ENCODE data around the gene NCSTN.
"Not testable (repeated sequence)": the region's sequence is repeated elsewhere in the genome, so short reads cannot be mapped to it uniquely, and the experiment has no call there.

Gene NCSTN

DNA sequence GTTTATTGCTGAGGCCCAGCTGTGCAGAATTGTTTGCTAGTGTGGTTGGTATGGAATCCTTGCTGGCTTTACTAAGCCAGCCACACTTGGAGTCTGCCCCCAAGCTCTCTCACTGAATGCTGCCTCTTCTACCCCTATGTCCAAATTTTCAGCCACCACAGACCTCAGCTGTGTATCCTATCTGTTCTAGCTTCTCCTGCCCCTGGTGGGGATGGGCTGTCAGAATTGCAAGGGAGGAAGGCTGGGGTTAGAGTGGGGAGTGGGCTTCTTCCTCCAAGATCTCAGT, 28.1 kb downstream of the NCSTN start:
- DNase-seq (ENCODE audit: low spot score), result no peak

DNA sequence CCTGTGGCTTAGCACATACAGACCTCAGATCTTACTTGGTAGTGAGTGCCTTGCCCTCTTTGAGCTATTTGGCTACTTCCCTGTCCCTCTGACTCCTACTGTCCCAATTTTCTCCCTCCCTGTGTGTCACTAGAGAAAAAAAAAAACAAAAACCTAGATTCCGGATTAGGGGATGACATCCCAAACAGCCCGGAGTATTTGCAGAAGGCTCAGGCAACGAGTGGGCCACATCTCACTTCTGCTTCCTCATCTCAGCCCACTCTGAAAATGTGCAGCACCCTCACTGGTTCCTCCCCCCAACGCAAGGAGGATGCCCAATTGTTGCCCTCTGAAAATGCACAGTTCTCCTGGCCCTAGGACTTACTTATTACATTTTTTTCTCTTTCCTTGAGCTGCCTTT, 28.6 kb downstream of the NCSTN start:
- DNase-seq (ENCODE audit: low spot score), result no peak

DNA sequence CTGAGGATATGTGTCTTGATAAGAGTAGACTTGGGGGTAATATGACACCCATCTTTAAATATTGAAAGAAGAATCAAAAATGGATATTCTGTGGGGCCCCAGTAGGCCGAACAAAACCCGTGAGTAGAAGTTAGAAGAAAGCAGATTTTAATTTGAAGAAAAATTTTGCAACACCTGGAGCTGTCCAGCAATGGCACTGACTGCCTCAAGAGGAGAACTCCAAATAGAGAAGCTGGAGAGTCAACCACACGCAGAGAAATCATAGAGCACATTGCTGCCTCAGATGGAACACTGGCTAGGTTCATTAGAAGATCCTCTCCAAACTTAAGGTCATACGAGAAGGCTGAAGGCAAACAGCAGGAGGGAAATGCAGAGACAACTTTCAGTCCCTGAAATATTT, 30.5 kb downstream of the NCSTN start:
- no peak for DNase-seq (ENCODE audit: low spot score)

DNA sequence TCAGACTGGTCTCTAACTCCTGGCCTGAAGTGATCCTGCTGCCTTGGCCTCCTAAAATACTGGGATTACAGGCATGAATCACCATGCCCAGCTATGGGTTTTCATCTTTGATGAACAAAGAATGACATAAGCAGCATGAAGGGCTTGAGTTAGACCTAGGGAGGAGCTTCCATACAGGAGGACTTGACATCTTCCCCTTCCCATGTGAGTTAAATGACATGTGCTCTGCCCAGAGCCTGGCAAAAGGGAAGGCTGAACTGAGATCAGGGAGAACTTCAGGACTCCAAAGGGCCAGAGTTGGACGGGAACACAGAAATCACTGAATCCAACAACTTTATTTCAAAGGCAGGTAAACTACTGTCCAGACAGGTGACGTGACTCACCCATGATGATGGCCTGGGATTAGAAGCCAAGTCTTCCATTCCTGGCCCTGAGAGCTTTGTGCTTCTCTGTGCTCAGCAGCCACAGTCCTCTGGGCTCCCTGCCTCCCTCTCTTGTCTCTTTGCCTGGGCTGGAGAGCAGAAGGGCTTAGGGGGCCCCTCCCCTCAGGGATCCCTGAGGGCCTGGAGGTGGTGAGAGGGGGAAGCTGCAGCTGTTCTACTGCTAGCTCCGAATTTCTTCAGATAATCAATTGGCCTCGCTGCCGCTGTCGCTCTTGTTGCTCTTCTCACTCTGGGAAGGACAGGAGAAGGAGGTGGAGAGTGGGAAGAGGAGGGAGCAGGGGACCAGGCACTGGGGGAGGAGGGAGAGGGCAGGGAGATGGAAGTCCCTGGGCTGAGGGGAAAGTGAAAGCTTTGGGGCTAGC, 31.3 kb downstream of the NCSTN start:
- DNase-seq (ENCODE audit: low spot score), result no peak

DNA sequence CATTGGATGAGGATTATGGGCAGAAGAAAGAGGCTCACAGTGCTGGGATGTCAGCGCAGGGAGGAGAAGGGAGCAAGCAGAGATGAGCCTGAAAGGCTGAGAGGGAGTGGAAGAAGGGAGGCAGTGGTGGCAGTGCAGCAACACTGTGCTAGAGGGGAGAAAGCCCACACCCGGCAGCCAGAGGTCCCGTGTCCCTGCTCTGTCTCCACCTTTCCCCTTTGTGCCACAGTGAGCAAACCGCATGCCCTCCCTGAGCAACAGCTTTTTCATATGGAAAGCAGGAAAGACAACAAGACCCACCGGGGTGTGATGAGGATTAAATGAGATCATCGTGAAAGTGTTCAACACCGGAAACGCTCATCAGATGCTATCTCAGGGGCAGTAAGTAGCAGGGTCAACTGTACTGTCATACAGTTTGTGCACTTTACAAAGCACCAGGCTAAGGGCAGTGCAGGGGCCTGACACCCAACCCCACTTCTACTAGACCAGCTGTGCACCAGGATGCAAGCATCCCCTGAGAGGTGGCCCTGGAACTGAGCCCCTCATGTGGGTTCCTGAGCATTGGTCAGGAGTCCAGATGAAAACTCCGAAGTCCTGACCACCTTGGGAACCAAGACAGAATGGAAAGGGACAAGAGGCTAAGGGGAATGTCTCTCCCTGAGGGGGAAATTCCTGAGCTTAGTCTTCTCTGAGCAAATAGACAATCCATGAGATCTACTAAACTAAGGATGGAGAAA, 32.8 kb downstream of the NCSTN start:
- DNase-seq (ENCODE audit: low spot score), result peak; percentile 28

DNA sequence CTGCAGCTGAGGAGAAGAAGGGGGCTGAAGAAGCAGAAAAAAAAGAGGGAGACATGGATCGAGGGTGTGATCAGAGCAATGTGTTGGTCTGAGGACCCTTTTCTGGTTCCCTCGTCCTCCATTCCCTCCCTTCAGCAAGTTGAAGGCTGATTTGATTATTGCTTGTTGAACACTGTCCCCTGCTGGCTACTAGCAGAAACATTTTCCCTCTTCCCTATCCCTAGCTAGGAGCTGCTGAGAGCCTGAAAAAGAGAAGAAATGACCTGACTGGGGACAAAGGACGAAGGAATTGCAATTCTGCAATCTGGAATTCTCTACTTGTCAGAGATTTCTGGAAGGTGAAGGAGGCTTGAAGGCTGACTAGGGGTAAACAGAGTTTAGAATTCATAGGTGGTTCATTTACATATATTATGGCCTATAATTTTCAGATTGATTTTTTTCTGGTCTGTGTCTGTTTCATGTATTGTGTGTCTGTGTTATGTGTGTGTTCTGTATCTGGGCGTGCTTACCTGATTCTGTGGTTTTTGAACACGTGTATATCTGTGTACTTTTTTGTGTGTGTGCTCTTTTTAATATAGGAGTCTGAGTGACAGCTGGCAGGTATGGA, 33.4 kb downstream of the NCSTN start:
- DNase-seq (ENCODE audit: low spot score), result peak; percentile 91

DNA sequence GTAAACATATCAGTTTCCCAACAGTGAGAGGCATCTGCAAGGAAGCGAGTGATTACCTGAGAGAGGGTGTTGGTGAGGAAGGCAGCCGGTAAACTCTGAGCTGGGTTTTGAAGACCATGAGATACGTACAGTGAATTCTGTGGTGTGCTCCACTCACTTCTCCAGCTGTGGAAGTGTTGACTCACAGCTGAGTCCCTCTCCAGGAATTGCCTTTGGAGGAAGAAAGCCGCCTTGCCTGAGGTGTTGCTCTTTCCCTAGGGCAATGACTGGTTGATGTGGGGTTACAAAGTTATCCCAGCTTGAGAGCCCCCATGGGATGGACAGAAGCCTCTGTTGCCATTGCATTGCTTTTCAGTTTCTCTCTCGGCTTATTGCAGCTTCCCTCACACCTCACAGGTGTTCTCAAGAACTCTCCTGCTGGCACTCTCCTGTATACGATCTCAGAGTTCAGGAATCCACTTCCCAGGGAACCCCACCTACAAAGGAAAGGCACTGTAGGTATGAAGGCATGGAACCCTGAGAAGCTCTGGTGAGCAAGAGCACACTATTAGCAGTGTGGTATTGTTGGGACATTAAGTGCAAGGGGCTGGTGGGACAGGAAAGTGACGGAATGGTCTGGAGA, 34.5 kb downstream of the NCSTN start:
- no peak for DNase-seq (ENCODE audit: low spot score)

DNA sequence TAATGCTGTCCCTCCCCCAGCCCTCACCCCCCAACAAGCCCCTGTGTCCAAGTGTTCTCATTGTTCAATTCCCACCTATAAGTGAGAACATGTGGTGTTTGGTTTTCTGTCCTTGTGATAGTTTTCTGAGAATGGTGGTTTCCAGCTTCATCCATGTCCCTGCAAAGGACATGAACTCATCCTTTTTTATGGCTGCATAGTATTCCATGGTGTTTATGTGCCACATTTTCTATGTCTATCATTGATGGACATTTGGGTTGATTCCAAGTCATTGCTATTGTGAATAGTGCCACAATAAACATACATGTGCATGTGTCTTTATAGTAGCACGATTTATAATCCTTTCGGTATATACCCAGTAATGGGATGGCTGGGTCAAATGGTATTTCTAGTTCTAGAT, 41.6 kb downstream of the NCSTN start:
- not testable (repeated sequence) for DNase-seq (ENCODE audit: low spot score)

DNA sequence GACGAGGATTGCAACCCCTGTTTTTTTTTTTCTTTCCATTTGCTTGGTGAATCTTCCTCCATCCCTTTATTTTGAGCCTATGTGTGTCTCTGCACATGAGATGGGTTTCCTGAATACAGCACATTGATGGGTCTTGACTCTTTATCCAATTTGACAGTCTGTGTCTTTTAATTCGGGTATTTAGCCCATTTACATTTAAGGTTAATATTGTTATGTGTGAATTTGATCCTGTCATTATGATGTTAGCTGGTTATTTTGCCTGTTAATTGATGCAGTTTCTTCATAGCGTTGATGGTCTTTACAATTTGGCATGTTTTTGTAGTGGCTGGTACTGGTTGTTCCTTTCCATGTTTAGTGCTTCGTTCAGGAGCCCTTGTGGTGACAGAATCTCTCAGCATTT, 45.2 kb downstream of the NCSTN start:
- DNase-seq (ENCODE audit: low spot score), result not testable (repeated sequence)

DNA sequence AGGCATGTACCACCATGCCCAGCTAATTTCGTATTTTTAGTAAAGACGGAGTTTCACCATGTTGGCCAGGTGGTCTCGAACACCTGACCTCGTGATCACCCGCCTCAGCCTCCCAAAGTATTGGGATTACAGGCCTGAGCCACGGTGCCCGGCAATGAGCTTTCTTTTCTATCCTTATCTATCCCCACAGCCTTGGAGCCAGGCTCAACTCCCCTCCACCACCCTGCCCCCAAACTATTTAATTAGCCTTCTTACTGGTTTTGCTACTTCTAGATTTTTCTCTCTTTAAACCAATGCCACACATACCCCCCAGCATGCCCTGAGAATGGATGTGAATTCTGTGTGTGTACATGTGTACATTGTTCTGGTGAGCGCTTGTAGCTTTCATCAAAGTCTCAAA, 51.5 kb downstream of the NCSTN start:
- no peak for DNase-seq (ENCODE audit: low spot score)

DNA sequence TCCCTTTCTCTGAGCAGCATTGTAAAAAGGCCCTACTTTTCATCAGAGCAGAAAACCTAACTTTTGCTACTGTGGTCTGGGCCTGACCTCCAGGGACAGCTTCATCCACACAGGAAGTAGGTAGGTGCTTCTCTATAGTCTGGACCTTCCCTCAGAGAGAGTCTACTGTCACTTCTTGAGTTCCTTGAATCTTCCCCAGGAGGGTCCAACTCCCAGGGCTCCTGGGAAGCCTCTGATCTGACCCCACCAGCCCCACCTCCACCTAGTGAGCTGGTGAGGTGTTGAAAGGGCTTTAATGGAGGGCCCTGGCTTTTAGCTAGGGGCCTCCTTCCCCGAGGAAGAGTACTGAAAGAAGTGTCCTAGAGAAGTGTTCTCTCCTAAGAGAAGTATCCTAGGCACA, 54.5 kb downstream of the NCSTN start:
- no peak for DNase-seq (ENCODE audit: low spot score)

DNA sequence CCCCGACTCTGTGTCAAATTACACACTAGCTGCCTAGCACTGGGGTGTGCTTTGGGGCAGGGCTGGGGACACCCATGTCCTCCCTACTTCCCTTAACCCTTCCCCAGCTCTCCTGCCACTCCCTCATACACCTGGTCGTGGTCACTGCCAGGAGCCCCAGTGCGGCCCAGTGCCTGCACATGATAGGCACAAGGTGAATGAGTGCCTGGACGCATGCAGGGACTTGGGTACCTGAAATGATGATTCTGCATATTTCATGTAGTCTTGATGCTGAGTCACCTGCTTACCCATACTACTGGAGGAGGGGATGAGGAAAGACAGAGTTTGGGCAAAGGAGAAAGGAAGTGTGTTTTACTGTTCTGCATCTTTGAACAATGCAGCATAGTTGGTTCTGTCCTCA, 55.6 kb downstream of the NCSTN start:
- no peak for DNase-seq (ENCODE audit: low spot score)

DNA sequence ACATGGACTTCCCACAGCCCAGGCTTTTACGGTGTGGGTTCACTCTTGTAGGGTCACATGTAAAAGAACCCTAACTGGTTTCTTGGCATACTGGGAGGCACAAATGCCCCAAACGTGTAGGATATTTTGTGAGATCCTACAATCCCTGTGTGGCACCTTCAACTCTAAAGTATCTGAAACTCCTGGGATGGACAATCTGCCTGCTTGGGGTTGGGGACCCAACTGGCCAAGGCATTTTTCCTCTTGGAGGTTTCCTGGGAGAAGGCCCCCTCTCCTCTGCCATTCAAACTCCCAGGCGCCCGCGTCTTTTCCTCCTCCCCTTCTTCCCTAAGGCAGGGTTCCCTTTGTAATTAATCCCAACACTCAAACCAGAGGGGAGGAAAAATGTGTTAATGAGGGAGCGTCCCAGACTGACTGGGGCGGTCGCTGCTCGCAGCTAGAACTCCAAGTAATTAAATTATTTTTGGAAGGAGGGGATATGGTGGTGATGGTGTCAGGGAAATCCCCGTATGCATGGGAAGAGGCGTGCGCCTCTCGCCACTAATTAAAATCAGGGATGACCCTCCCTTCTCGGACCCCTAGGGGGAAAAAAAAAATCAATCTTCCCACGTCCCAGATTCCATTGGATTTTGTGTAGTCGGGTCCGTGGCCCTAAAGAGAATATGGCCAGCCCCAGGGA, 56.5 kb downstream of the NCSTN start:
- no peak for DNase-seq (ENCODE audit: low spot score)

DNA sequence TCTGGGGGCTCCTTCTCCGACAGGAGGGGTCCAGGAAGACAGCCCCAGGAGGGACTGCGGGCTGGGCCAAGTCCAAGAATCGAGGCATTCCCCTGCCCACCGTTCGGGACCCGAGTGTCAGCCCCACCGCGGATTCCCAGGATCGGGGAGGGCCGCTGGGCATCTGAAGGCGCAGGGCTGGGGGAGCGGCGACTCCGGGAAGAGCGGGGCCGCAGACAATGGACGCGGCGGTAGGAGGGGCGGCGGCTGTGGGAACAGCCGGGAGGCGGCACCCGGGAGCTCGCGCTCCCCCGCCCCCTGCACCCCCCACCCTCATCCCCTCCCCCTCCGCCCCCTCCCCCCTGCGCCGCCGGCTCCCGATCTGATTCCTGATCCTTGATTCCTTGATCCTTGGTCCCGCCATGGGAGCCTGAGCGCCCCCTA, 57.1 kb downstream of the NCSTN start, which contains the start of gene VANGL2:
VANGL2 (plus strand) TSS at position 342 of the 423 bp plus-strand sequence. CDS start 15,274 bp downstream, outside the sequence.
- peak; percentile 73 for DNase-seq (ENCODE audit: low spot score)

DNA sequence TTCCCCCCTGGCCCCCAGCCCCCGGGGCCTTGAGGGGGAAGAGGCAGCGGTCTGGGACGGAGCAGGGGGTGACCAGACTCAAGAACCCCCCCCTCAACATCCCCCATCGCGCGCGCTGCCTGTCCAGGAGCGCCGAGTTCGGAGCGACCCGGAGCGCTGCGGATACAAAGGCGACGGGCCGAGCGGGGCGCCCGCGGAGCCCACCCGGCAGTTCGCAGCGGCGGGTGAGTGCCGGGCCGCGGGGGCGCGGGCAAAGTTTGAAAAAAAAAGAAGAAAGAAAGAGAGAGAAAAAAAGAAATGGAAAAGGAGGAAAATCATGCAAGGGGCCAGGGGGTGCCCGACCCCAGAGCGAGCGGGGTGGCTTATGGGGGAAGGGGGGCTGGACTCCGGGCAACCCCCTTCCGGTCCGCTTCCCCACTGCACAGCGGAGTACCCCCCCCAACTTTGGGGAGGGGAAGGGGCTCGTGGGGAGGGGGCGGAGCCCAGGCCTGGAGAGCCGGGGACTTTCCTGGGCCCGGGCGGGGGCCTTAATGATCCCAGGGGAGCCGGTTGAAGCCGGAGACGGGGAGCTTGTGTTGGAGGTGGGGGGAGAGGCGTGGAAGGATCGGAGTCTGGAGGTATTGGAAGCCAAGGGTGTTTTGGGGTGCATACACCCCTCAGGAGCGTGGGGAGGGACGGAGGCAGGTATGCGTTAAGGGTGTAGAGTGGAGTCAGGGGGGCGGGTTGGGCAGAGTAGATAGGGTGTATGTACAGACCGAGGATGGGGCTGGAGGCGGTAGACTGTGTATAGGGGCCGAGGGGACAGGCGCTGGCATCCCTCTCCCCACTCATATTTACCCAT, 57.7 kb downstream of the NCSTN start:
- no peak for DNase-seq (ENCODE audit: low spot score)

DNA sequence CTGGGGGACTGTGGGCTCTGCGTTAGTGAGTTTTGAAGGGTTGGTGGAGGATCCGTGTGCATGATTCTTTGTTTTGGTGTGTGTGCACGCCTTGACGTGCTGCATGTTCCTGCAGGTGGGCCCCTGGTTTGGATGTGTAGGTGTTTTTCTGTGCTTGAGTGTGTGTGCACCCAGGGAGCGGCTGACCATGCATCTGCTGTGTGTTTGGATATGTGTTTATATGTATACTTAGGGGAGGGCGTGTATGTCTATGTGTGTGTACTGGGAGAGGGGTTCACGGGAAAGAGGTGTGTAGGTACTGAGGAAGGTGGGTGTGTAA, 58.3 kb downstream of the NCSTN start:
- peak; percentile 34 for DNase-seq (ENCODE audit: low spot score)

DNA sequence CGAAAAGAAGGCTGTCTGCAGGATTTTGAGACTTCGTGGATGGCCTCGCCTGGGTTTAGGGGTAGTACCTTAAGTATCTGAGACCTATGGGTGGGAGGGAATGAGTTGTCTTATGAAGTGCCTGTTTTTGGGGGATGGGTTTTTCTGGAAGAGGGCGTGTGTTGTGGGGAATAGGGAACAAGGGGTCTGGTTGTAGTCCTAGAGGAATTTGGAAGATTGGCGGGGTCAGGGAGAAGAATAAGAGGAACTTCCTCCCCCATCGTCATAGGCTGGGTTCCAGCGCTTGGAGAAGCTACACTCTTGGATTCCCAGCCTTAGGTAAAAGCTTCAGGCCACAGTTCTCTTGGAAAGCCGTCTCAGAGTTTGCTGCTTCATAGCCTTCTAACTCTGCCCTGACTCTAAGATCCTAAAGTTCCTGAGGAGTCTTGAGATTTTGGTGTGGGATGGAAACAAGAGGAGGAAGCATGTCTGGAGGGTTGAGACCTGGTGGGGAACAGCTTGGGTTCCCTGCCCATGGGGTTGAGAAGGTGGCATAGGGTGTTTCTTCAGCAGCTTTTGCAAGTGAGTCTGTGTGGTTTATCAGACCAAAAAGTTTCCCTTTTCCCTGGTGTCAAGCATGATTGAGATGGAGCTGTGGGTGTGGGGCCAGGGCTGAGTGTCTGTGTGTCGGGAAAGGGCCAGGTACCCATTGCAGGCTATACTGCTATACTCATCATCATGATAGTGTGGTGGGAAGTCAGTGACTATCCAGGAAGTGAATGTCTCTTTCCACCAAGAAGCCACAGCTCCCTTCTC, 59.0 kb downstream of the NCSTN start:
- peak; percentile 36 for DNase-seq (ENCODE audit: low spot score)

DNA sequence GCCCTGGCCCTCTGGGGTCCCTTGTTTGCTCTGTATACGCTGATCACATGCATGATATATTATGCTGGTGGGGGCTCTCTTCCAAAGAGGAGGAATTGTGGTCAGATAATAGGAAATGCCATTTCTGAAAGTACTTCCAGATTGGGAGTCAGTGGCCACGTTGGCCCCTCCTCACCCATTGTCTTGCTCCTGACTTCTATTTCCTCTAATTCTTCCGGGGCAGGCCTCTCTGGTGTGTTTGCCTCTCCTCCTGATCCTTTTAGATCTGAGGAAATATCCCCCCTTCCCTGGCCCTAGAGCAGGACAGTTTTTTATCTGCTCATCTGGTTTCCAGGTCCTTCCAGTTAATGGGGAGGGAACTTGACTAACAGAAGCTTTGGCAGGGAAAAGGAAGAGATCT, 60.1 kb downstream of the NCSTN start:
- DNase-seq (ENCODE audit: low spot score), result no peak

DNA sequence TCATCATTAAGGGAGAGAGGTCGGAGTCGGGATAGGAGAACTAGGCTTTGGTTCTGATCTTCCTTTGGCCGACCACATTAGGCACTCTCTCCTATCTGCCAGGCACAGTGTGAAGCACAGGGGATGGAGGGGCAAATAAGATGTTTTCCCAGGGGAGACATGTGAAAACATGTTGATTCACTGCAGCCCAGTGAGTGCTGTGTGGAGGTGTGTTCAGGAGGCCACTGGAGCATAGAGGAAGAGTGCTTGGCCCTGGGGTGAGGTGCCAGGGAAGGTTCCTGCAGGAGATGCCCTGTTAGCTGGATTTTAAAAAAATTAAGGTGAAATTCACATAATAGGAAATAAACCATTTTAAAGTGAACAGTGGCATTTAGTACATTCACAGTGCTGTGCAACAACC, 60.9 kb downstream of the NCSTN start:
- DNase-seq (ENCODE audit: low spot score), result no peak

DNA sequence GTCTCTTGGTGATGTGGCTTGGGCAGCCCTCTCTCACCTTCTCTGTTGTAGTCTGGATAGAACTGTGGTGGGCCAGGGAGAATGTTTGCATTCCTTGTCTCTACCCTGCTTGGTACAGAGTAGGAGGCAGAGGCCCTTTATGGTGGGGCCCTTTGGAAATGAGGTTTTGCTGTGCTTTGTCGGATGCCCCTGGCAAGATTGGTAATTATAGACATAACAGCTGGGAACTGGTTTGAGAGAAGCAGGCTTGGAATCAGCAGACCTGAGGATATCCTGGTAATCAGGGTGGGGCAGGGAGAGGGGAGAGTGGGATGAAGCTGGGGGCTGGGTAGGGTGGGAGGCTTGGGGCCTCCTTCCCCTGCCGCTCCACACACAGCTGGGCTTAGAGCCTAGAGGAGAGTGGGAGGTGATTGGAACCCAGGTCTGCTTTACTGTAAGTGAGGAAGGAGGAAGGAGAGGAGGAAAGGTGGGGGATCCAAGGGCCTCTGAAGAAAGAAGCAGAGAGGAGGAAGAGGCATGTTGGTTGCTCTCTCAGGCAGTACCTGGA, 62.2 kb downstream of the NCSTN start:
- no peak for DNase-seq (ENCODE audit: low spot score)
